NT2/D1 (cell line): ENCODE data around the gene PLXNA2.

Experiments used
- SUZ12 ChIP-seq: IDR thresholded peaks from 2 replicates; pipeline ENCODE4 v1.6.1; 2011; ENCODE audit not compliant: insufficient read length, insufficient read depth; ENCODE audit errors: extremely low read depth
- YY1 ChIP-seq: IDR thresholded peaks from 2 replicates; pipeline ENCODE4 v1.6.1; 2011; ENCODE audit not compliant: insufficient read length, insufficient read depth
- ZNF274 ChIP-seq: IDR thresholded peaks from 2 replicates; pipeline ENCODE4 v1.6.1; 2011; ENCODE audit warnings: mild to moderate bottlenecking, low read depth, low read length

- TF ChIP-seq SUZ12 (no peak), YY1 (no peak), ZNF274 (no peak)
These were observed 219.8 kb downstream of the PLXNA2 start for GRCh38 chr1:208024406-208024805.
